Esophagus muscularis mucosa (tissue), 4 donors: ENCODE data around the gene ICOSLG. TPM values are rescaled to one million over a fixed set of nuclear protein-coding genes. Genes with fewer than 3 reads are reported as not detected.

Experiments used
- DNase-seq: peaks from one replicate; pipeline ENCODE4 v3.0.0-alpha.2; 2017; ENCODE audit errors: extremely low spot score
- H3K27ac ChIP-seq, 4 donors: fragments of 200-600 bp; sonication (generic); replicated peaks in 1 of 4; 1 replicate in 3 of 4; 2 replicates in 1 of 4; pipeline ENCODE4 v1.5.1; 2016 to 2019; ENCODE audit warnings: mild to moderate bottlenecking in 1 of 4
- H3K27me3 ChIP-seq, 4 donors: fragments of 200-600 bp; sonication (generic); one replicate each; pipeline versions ENCODE4 v1.5.1 to v1.6.0; 2016 to 2019
- H3K36me3 ChIP-seq, 4 donors: fragments of 200-600 bp; sonication (generic); one replicate each; pipeline ENCODE4 v1.5.1; 2016 to 2019
- H3K4me1 ChIP-seq, 4 donors: fragments of 200-600 bp; sonication (generic); one replicate each; pipeline ENCODE4 v1.5.1; 2016 to 2019
- H3K4me3 ChIP-seq, 4 donors: fragments of 200-600 bp; sonication (generic); 1 replicate in 2 of 4; 2 replicates in 2 of 4; pipeline ENCODE4 v1.5.1; 2016 to 2019; ENCODE audit warnings: mild to moderate bottlenecking in 4 of 4, moderate library complexity in 1 of 4
- H3K9me3 ChIP-seq, 4 donors: fragments of 200-600 bp; sonication (generic); 1 replicate in 3 of 4; 2 replicates in 1 of 4; pipeline ENCODE4 v1.5.1; 2016 to 2019
- EP300 ChIP-seq: sonication (generic); formaldehyde crosslinking; IDR thresholded peaks from one replicate; pipeline ENCODE4 v1.6.1; 2017; ENCODE audit warnings: antibody characterized with exemption
- POLR2A ChIP-seq: fragments of 450-650 bp; IDR thresholded peaks from one replicate; pipeline ENCODE4 v1.6.1; 2017; ENCODE audit warnings: antibody characterized with exemption, moderate library complexity, mild to moderate bottlenecking, low read depth
- POLR2AphosphoS5 ChIP-seq, 2 donors: sonication (generic); formaldehyde crosslinking; IDR thresholded peaks; one replicate each; pipeline ENCODE4 v1.6.1; 2017; ENCODE audit warnings: antibody characterized with exemption in 2 of 2
- whole genome bisulfite sequencing: methylation state at CpG from one replicate; pipeline ENCODE4 v1.1.5; 2018; 5-methylcytosine and 5-hydroxymethylcytosine counted together
- intact Hi-C: fragments of 100-400 bp; cut with DNase I; formaldehyde crosslinking; loops from one replicate; pipeline ENCODE4 v1.15.1; 2023
- total RNA-seq, 4 donors: library from RNA; depleted of rRNA; stranded (reverse); fragments of >200 nt; gene quantifications; one replicate each; pipeline versions ENCODE4 v1.1.0 to v1.2.1, GENCODE V29; 2016
- TF ChIP-seq, protein P1 (sequence below), 3 experiments: fragments of 200-600 bp in 2 of 3; fragments of 450-650 bp in 1 of 3; sonication (generic) in 2 of 3; IDR thresholded peaks; one replicate each; pipeline ENCODE4 v1.5.1; 2017 to 2019; ENCODE audit warnings: antibody characterized with exemption in 3 of 3, mild to moderate bottlenecking in 2 of 3, moderate library complexity in 1 of 3

The ICOSLG gene
- total RNA-seq, 4 donors from 2014 or later, result 0.42 to 1.7 (median 0.95) TPM

- no peaks in the 10 kb centered on the region for H3K4me1 ChIP-seq
- no peak for TF ChIP-seq POLR2AphosphoS5 (IDR thresholded peaks at IDR 0.05)
- no peak for TF ChIP-seq EP300
- TF ChIP-seq POLR2A, result no peak
- TF ChIP-seq, protein P1, sequence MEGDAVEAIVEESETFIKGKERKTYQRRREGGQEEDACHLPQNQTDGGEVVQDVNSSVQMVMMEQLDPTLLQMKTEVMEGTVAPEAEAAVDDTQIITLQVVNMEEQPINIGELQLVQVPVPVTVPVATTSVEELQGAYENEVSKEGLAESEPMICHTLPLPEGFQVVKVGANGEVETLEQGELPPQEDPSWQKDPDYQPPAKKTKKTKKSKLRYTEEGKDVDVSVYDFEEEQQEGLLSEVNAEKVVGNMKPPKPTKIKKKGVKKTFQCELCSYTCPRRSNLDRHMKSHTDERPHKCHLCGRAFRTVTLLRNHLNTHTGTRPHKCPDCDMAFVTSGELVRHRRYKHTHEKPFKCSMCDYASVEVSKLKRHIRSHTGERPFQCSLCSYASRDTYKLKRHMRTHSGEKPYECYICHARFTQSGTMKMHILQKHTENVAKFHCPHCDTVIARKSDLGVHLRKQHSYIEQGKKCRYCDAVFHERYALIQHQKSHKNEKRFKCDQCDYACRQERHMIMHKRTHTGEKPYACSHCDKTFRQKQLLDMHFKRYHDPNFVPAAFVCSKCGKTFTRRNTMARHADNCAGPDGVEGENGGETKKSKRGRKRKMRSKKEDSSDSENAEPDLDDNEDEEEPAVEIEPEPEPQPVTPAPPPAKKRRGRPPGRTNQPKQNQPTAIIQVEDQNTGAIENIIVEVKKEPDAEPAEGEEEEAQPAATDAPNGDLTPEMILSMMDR (IDR thresholded peaks at IDR 0.05), result no peak
- H3K27ac ChIP-seq, result no peak overlapping the region
- no peak for DNase-seq
- H3K36me3 ChIP-seq, result no peaks in the 10 kb centered on the region
- peaks cover 0 to 34% (median 0%) of the 10 kb centered on the region in 4 donors for H3K27me3 ChIP-seq
- peaks cover 0 to 9% (median 5%) of the 10 kb centered on the region in 4 donors for H3K9me3 ChIP-seq
- WGBS, result 59% methylated on average over 11 of the region's 18 CpGs
- no peak overlapping the region for H3K4me3 ChIP-seq
- intact Hi-C loops, result no loop called here
Measured at GRCh38 chr21:44263221-44263760, 22.5 kb upstream of the ICOSLG start.

DNA sequence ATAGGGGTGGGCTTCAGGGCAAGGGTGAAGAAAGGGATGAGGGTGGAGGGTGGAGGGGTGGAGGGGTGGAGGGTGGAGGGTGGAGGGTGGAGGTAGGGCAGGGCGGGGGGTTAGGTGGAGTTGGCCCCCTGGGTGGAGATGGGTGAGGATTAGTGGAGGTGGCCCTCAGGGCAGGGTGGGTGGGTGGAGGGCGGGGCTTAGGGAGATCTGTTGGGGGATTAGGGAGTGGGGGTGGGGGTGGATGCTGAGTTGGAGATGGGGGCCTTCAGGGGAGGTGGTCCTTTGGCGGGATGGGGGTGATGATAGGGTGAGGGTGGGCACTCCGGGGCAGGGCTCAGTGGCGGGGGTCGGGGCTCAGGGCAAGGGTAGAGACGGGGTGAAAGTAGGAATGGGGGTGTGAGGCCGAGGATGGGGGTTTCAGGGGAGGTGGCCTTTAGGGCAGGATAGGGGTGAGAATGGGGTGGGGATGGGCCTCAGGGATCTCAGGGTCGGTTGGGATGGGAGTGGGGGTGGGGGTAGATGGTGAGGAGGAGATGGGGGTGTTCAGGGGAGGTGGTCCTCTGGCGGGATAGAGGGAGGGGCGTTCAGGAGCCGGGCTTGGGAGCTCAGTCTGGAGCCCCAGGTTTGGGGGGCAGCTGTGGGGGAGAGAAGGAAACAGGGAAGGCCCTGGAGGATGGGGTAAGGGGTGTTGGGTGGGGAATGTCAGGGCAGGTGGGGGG, 21.8 kb upstream of the ICOSLG start:
- H3K36me3 ChIP-seq, result no peaks in the 10 kb centered on the region
- H3K4me1 ChIP-seq, result no peaks in the 10 kb centered on the region
- peaks cover 0 to 36% (median 0%) of the 10 kb centered on the region in 4 donors for H3K27me3 ChIP-seq
- no peak overlapping the region for H3K4me3 ChIP-seq
- DNase-seq, result no peak
- H3K27ac ChIP-seq, result no peak overlapping the region
- TF ChIP-seq, protein P1 (IDR thresholded peaks at IDR 0.05), result no peak
- TF ChIP-seq POLR2AphosphoS5 (IDR thresholded peaks at IDR 0.05), result no peak
- no peak for TF ChIP-seq EP300
- no peak for TF ChIP-seq POLR2A
- intact Hi-C loops, result no loop called here
- WGBS, result 79% methylated on average over 11 of the region's 12 CpGs
- H3K9me3 ChIP-seq, result peaks cover 0 to 9% (median 5%) of the 10 kb centered on the region in 4 donors

DNA sequence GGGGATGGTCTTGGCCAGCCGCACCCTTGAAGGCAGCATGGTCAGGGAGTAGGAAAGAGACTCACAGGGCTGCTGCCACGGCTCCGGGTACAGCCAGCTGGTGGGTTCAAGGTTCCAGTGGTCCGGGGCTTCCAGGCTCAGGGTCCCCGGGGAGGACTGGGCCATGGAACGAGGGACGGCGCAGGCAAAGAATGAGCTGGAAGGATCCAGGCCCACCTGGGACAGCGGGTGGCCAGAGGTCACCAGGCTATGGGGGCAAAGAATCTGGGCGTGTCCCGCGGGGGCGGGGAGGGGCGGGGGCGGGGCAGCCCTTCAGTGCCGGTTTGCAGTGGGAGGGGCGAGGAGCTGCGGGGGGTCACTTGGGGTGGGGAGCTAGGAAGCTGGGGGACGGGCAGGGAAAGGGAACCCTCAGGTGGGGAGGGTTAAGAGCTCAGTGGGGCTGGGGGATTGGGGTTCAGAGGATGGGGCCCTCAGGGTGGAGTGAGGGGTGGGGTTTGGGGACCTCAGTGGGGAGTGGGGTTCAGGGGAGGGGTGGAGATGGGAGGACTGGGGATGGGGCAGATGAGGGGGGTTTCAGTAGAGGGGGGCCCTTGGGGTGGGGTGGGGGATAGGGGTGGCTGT, 21.0 kb upstream of the ICOSLG start, which contains the start of gene DNMT3L:
Gene DNMT3L, minus strand, starts transcription at position 223 of the 621 bp plus-strand sequence. CDS start 638 bp downstream, outside the sequence.
- Histone ChIP-seq H3K36me3 (no peaks in the 10 kb centered on the region), H3K4me3 (no peak within 1 kb of the TSS), H3K4me1 (no peaks in the 10 kb centered on the region), H3K9me3 (peaks cover 0 to 9% (median 5%) of the 10 kb centered on the region in 4 donors), H3K27ac (no peak within 1 kb of the TSS), H3K27me3 (peaks cover 0 to 36% (median 0%) of the 10 kb centered on the region in 4 donors)
- no peak for DNase-seq
- TF ChIP-seq POLR2A (no peak), POLR2AphosphoS5 (IDR thresholded peaks at IDR 0.05) (no peak), EP300 (no peak)
- TF ChIP-seq, protein P1 (IDR thresholded peaks at IDR 0.05), result no peak
- WGBS, result 62% methylated on average over 10 of the region's 19 CpGs
- intact Hi-C loops, result no loop called here

DNA sequence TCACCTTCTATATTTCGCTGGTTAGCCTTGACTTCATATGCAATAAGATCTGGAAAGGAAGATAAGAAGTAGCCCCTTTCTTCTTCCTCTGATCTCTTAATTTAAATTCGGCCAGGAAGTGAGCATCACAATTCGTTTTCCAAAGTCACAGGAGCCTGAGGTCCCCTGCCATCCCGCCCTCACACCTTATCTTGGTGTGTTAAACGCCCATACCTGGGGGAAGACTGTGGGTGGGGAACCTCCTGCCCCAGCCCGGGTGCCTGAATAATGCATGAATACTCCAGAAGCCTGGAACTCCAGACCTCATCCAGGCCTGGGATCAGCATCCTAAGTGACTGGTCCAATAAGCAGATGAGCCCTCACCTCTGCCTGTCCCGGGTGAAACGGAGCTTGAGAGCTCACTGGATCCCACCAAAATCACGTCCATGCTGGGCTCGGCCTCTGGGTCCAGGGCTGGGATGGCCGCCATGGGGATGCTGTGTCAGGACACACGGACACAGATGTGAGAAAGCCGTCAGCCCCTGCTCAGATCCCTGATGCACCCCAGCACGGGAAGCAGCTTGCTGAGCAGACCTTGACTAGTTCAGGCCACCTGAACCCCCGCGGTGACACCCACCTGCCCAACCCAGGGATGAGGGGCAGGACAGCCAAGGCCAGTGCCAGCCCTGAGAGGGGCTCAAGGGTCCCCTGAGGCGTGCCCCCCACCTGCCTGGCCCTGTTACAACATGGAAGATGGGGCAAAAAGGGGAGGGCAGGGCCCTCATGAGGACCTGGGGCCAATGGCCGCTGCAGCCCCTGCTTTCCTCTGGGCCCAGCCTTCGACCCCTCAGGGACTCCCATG, 20.3 kb upstream of the ICOSLG start:
- Histone ChIP-seq H3K4me3 (no peak overlapping the region), H3K27ac (no peak overlapping the region), H3K4me1 (no peaks in the 10 kb centered on the region), H3K9me3 (peaks cover 0 to 9% (median 5%) of the 10 kb centered on the region in 4 donors), H3K27me3 (peaks cover 0 to 37% (median 0%) of the 10 kb centered on the region in 4 donors), H3K36me3 (no peaks in the 10 kb centered on the region)
- 72% methylated on average over 7 of the region's 19 CpGs for WGBS
- TF ChIP-seq POLR2A (no peak), EP300 (no peak), POLR2AphosphoS5 (IDR thresholded peaks at IDR 0.05) (no peak)
- TF ChIP-seq, protein P1 (IDR thresholded peaks at IDR 0.05), result no peak
- intact Hi-C loops, result no loop called here
- DNase-seq, result no peak
